Measurements from ENCODE around the gene AMZ1.
"Not testable (repeated sequence)": the region's sequence is repeated elsewhere in the genome, so short reads cannot be mapped to it uniquely, and the experiment has no call there.

The AMZ1 gene

GRCh38 chr7:2670171-2670570 lies 17.8 kb upstream of the AMZ1 start:
- DNase-seq: no peak

- DNase-seq: peak; percentile 68
Measured at GRCh38 chr7:2670720-2671391, 17.1 kb upstream of the AMZ1 start.

- DNase-seq: not testable (repeated sequence)
Measured at GRCh38 chr7:2673214-2673613, 14.8 kb upstream of the AMZ1 start.

GRCh38 chr7:2673934-2674333 lies 14.1 kb upstream of the AMZ1 start:
- DNase-seq: no peak

GRCh38 chr7:2675256-2675764 lies 12.7 kb upstream of the AMZ1 start:
- DNase-seq: no peak

GRCh38 chr7:2676576-2676975 lies 11.4 kb upstream of the AMZ1 start:
- not testable (repeated sequence) for DNase-seq

- DNase-seq: not testable (repeated sequence)
Measured at GRCh38 chr7:2678454-2678853, 9.5 kb upstream of the AMZ1 start.

GRCh38 chr7:2679135-2680127 lies 8.6 kb upstream of the AMZ1 start:
- not testable (repeated sequence) for DNase-seq

- DNase-seq: no peak
Measured at GRCh38 chr7:2680256-2680655, 7.7 kb upstream of the AMZ1 start.

GRCh38 chr7:2680792-2681490 lies 7.1 kb upstream of the AMZ1 start:
- DNase-seq: peak; percentile 53

GRCh38 chr7:2681929-2682799 lies 5.8 kb upstream of the AMZ1 start:
- DNase-seq: no peak

GRCh38 chr7:2684501-2684900 lies 3.5 kb upstream of the AMZ1 start:
- no peak for DNase-seq

- DNase-seq: no peak
Measured at GRCh38 chr7:2686101-2686500, 1.9 kb upstream of the AMZ1 start.

GRCh38 chr7:2687338-2687869 lies 598 bp upstream of the AMZ1 start:
- DNase-seq: no peak

GRCh38 chr7:2688409-2689342 lies 674 bp downstream of the AMZ1 start:
- no peak for DNase-seq

GRCh38 chr7:2689343-2689847 lies 1.4 kb downstream of the AMZ1 start:
- no peak for DNase-seq

GRCh38 chr7:2689951-2690705 lies 2.1 kb downstream of the AMZ1 start:
- DNase-seq: no peak

- DNase-seq: no peak
Measured at GRCh38 chr7:2691011-2691707, 3.2 kb downstream of the AMZ1 start.

- not testable (repeated sequence) for DNase-seq
Measured at GRCh38 chr7:2691932-2692439, 4.0 kb downstream of the AMZ1 start.

All from OCI-M1 (cell line).